ENCODE results near the gene AMY2B.
"Not testable (repeated sequence)": the region's sequence is repeated elsewhere in the genome, so short reads cannot be mapped to it uniquely, and the experiment has no call there.

Gene AMY2B

DNA sequence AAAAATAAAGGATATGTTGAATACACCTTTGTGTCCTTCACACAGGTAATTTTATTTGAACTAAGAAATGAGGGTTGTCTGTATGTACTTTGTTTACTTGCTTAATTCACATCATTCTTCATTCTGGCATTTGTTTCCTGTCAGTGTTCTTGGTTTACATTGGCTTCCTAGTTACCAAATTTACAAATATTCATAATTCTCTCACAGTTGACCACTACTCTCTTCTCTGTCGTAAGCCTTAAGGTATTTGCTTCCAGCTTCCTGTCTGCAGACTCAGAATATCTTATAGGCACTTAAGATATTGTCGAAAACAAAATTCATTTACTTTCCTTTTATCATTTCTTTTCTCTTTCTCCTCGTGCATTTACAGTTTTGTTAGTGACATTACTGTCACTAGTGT lies 30.0 kb upstream of the AMY2B start:
- TF ChIP-seq, protein P1, sequence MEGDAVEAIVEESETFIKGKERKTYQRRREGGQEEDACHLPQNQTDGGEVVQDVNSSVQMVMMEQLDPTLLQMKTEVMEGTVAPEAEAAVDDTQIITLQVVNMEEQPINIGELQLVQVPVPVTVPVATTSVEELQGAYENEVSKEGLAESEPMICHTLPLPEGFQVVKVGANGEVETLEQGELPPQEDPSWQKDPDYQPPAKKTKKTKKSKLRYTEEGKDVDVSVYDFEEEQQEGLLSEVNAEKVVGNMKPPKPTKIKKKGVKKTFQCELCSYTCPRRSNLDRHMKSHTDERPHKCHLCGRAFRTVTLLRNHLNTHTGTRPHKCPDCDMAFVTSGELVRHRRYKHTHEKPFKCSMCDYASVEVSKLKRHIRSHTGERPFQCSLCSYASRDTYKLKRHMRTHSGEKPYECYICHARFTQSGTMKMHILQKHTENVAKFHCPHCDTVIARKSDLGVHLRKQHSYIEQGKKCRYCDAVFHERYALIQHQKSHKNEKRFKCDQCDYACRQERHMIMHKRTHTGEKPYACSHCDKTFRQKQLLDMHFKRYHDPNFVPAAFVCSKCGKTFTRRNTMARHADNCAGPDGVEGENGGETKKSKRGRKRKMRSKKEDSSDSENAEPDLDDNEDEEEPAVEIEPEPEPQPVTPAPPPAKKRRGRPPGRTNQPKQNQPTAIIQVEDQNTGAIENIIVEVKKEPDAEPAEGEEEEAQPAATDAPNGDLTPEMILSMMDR (IDR thresholded peaks at IDR 0.05; ENCODE audit: low read depth, low read length), result no peak
- no peak for DNase-seq (ENCODE audit: extremely low read depth, low read depth)

- DNase-seq (ENCODE audit: extremely low read depth, low read depth), result no peak
- TF ChIP-seq, protein P1 (IDR thresholded peaks at IDR 0.05; ENCODE audit: low read depth, low read length), result no peak
These were observed 24.9 kb upstream of the AMY2B start for GRCh38 chr1:103546496-103546895.

DNA sequence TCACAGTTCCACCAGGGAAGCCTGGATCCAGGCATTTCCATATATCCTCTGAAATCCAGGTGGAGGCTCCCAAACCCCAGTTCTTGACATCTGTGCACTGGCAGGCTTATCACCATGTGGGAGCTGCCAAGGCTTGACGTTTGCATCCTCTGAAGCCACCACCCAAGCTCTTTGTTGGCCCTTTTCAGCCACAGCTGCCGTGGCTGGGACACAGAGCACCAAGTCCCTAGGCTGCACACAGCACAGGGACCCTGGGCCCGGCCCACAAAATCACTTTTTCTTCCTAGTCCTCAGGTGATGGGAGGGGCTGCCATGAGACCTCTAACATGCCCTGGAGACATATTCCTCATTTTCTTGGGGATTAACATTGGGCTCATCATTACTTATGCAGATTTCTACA lies 23.5 kb upstream of the AMY2B start:
- DNase-seq (ENCODE audit: extremely low read depth, low read depth), result no peak
- TF ChIP-seq, protein P1 (IDR thresholded peaks at IDR 0.05; ENCODE audit: low read depth, low read length), result no peak

- TF ChIP-seq, protein P1 (IDR thresholded peaks at IDR 0.05; ENCODE audit: low read depth, low read length), result no peak
- DNase-seq (ENCODE audit: extremely low read depth, low read depth), result no peak
These were observed 11.0 kb upstream of the AMY2B start for GRCh38 chr1:103560427-103560826.

DNA sequence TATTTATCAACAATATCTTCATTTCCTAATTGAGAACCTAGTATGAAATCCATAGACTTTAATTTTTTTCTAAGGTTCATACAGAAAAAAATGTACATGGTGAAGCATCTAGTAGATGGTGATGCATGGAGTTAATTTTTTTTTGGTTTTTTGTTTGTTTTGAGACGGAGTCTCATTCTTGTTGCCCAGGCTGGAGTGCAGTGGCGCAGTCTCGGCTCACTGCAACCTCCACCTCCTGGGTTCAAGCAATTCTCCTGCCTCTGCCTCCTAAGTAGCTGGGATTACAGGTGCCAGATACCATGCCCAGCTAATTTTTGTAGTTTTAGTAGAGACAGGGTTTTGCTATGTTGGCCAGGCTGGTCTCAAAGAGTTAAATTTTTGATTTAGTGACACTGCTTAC lies 10.3 kb upstream of the AMY2B start:
- DNase-seq (ENCODE audit: extremely low read depth, low read depth), result not testable (repeated sequence)

DNA sequence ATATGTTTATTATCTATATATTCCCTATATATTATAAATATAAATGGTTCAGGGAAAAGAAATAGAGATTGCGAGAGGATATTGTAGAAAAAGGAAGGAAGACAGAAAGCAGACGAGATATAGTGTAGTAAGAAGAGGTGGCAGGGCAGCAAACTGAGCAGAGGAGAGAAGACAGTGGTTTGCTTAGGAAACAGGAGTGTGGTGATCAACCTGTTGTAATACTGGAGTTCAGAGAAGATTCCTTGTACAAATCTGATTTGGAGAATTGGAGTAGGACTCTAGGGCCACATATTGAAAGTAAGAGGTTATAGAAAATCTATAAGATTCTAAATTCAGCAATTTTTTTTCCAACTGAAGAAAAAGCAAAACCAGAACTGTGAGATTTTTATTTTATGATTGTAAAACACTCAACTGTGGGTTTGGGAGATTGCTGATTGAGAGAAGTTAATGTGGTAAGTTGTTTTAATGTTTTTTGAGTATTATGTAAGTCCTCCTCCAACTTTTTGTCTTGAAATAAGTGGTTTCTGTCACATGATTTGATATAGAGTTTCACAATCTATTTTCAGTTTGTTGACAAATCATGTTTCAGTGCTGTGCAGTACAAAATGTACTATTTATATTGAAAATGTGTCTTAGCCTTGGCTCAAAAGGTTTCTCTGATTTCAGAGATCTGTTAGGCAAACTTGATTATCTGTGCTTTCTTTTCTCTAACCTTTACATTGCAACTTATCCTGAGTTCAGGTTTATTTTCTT lies 9.6 kb upstream of the AMY2B start:
- no peak for DNase-seq (ENCODE audit: extremely low read depth, low read depth)
- TF ChIP-seq, protein P1 (IDR thresholded peaks at IDR 0.05; ENCODE audit: low read depth, low read length), result no peak

- TF ChIP-seq, protein P1 (IDR thresholded peaks at IDR 0.05; ENCODE audit: low read depth, low read length), result no peak
- DNase-seq (ENCODE audit: extremely low read depth, low read depth), result no peak
These were observed 8.3 kb upstream of the AMY2B start for GRCh38 chr1:103563056-103563455.

GRCh38 chr1:103569493-103569892 lies 1.9 kb upstream of the AMY2B start:
- DNase-seq (ENCODE audit: extremely low read depth, low read depth), result no peak
- TF ChIP-seq, protein P1 (IDR thresholded peaks at IDR 0.05; ENCODE audit: low read depth, low read length), result no peak

All from AG09319 (cell line).